ENCODE results near the gene NF2.
A peak's percentile ranks its signal among the peaks of the same experiment; 100 is the strongest.
"Not testable (repeated sequence)": the region's sequence is repeated elsewhere in the genome, so short reads cannot be mapped to it uniquely, and the experiment has no call there.

NF2 gene

GRCh38 chr22:29603358-29604075, at the start of gene NF2:
Gene NF2, plus strand, starts transcription at chr22:29603633. Its CDS starts 366 bp downstream, at chr22:29603999.
- DNase-seq: peak; percentile 99

GRCh38 chr22:29555065-29555644, 48.3 kb upstream of the NF2 start:
- no peak for DNase-seq

- no peak for DNase-seq
Measured at GRCh38 chr22:29559030-29559429, 44.4 kb upstream of the NF2 start.

- no peak for DNase-seq
Measured at GRCh38 chr22:29559853-29560252, 43.6 kb upstream of the NF2 start.

- DNase-seq: no peak
Measured at GRCh38 chr22:29563652-29564460, 39.6 kb upstream of the NF2 start.

GRCh38 chr22:29566513-29566912, 36.9 kb upstream of the NF2 start:
- not testable (repeated sequence) for DNase-seq

GRCh38 chr22:29567338-29567737, 36.1 kb upstream of the NF2 start:
- no peak for DNase-seq

- no peak for DNase-seq
Measured at GRCh38 chr22:29569011-29569678, 34.3 kb upstream of the NF2 start.

GRCh38 chr22:29570456-29570855, 33.0 kb upstream of the NF2 start:
- no peak for DNase-seq

GRCh38 chr22:29570912-29571549, 32.4 kb upstream of the NF2 start:
- DNase-seq: no peak

- DNase-seq: no peak
Measured at GRCh38 chr22:29574762-29575450, 28.5 kb upstream of the NF2 start.

- no peak for DNase-seq
Measured at GRCh38 chr22:29578462-29579200, 24.8 kb upstream of the NF2 start.

- DNase-seq: no peak
Measured at GRCh38 chr22:29580200-29580810, 23.1 kb upstream of the NF2 start.

- no peak for DNase-seq
Measured at GRCh38 chr22:29581799-29582198, 21.6 kb upstream of the NF2 start.

GRCh38 chr22:29584975-29585374, 18.5 kb upstream of the NF2 start:
- DNase-seq: no peak

- not testable (repeated sequence) for DNase-seq
Measured at GRCh38 chr22:29586193-29586705, 17.2 kb upstream of the NF2 start.

GRCh38 chr22:29587938-29588699, 15.3 kb upstream of the NF2 start:
- no peak for DNase-seq

- DNase-seq: no peak
Measured at GRCh38 chr22:29593923-29594322, 9.5 kb upstream of the NF2 start.

- not testable (repeated sequence) for DNase-seq
Measured at GRCh38 chr22:29594447-29594846, 9.0 kb upstream of the NF2 start.

GRCh38 chr22:29596408-29596807, 7.0 kb upstream of the NF2 start:
- DNase-seq: no peak
